Neural progenitor cell (in vitro differentiated cells): ENCODE measurements around the gene TICAM2.
"Not testable (repeated sequence)": the region's sequence is repeated elsewhere in the genome, so short reads cannot be mapped to it uniquely, and the experiment has no call there.

Experiments
- EZH2 ChIP-seq: fragments of 200-600 bp; sonication (generic); IDR thresholded peaks from 2 replicates; pipeline ENCODE4 v1.6.1; 2017; ENCODE audit warnings: antibody characterized with exemption, mild to moderate bottlenecking, moderate library complexity
- EZH2phosphoT487 ChIP-seq: fragments of 200-600 bp; sonication (generic); IDR thresholded peaks from 2 replicates; pipeline ENCODE4 v1.6.1; 2017; ENCODE audit warnings: antibody characterized with exemption
- TF ChIP-seq, protein P1 (sequence below): fragments of 200-600 bp; sonication (generic); IDR thresholded peaks from 2 replicates; pipeline ENCODE4 v1.5.1; 2017; ENCODE audit warnings: antibody characterized with exemption, mild to moderate bottlenecking

DNA sequence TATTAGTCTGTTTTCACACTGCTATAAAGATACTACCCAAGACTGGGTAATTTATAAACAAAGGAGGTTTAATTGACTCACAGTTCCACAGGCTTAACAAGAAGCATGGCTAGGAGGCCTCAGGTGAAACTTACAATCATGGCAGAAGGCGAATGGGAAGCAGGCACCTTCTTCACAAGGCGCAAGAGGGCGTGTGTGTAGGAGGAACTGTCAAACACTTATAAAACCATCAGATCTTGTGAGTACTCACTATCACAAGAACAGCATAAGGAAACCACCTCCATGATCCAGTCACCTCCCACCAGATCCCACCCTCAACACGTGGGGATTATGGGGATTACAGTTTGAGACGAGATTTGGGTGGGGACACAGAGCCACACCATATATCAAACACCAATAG lies 43.1 kb upstream of the TICAM2 start:
- TF ChIP-seq, protein P1, sequence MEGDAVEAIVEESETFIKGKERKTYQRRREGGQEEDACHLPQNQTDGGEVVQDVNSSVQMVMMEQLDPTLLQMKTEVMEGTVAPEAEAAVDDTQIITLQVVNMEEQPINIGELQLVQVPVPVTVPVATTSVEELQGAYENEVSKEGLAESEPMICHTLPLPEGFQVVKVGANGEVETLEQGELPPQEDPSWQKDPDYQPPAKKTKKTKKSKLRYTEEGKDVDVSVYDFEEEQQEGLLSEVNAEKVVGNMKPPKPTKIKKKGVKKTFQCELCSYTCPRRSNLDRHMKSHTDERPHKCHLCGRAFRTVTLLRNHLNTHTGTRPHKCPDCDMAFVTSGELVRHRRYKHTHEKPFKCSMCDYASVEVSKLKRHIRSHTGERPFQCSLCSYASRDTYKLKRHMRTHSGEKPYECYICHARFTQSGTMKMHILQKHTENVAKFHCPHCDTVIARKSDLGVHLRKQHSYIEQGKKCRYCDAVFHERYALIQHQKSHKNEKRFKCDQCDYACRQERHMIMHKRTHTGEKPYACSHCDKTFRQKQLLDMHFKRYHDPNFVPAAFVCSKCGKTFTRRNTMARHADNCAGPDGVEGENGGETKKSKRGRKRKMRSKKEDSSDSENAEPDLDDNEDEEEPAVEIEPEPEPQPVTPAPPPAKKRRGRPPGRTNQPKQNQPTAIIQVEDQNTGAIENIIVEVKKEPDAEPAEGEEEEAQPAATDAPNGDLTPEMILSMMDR: not testable (repeated sequence)
- not testable (repeated sequence) for TF ChIP-seq EZH2phosphoT487, EZH2
